Astrocyte (in vitro differentiated cells and primary cell): ENCODE data around the gene PIK3R6. TPM values are rescaled to one million over a fixed set of nuclear protein-coding genes. Genes with fewer than 3 reads are reported as not detected.

Experiments used
- DNase-seq: peaks from one replicate; pipeline ENCODE4 v3.0.0-alpha.2; 2010; ENCODE audit warnings: low read depth
- FAIRE-seq: peaks from 2 replicates; lab custom pipeline; 2011; peaks lifted over from hg19 to GRCh38; lab: Jason Lieb, UNC
- H2AFZ ChIP-seq: 2 replicates; pipeline ENCODE4 v1.6.0; 2012; ENCODE audit warnings: low read depth, low read length, inconsistent platforms
- H3K27ac ChIP-seq: 2 replicates; pipeline ENCODE4 v1.5.1; 2011; ENCODE audit warnings: low read depth, low read length, inconsistent platforms
- H3K27me3 ChIP-seq: 2 replicates; pipeline ENCODE4 v1.6.0; 2011; ENCODE audit warnings: low read length, inconsistent platforms; ENCODE audit not compliant: insufficient read depth
- H3K36me3 ChIP-seq: 2 replicates; pipeline ENCODE4 v1.5.1; 2011; ENCODE audit warnings: low read length, inconsistent platforms; ENCODE audit not compliant: insufficient read depth
- H3K4me1 ChIP-seq: 2 replicates; pipeline ENCODE4 v1.5.1; 2011; ENCODE audit warnings: low read length, inconsistent platforms; ENCODE audit not compliant: insufficient read depth
- H3K4me2 ChIP-seq: 2 replicates; pipeline ENCODE4 v1.6.0; 2012; ENCODE audit warnings: low read length, inconsistent platforms
- H3K4me3 ChIP-seq: 2 replicates; pipeline ENCODE4 v1.5.1; 2011; ENCODE audit warnings: low read depth, mild to moderate bottlenecking, low read length, inconsistent platforms; ENCODE audit not compliant: insufficient read depth
- H3K79me2 ChIP-seq: 2 replicates; pipeline ENCODE4 v1.6.0; 2012; ENCODE audit warnings: mild to moderate bottlenecking, low read length, inconsistent platforms; ENCODE audit not compliant: insufficient read depth
- H3K9ac ChIP-seq: 2 replicates; pipeline ENCODE4 v1.6.0; 2012; ENCODE audit warnings: mild to moderate bottlenecking, low read length, inconsistent platforms
- H3K9me3 ChIP-seq: 2 replicates; pipeline ENCODE4 v1.5.1; 2012; ENCODE audit warnings: low read depth, mild to moderate bottlenecking, low read length, inconsistent platforms; ENCODE audit not compliant: insufficient read depth
- H4K20me1 ChIP-seq: 2 replicates; pipeline ENCODE4 v1.6.0; 2012; ENCODE audit warnings: low read length, inconsistent platforms; ENCODE audit not compliant: insufficient read depth
- H3K27ac Mint-ChIP-seq: one replicate; pipeline ENCODE4 v1.8.0; 2021; ENCODE audit warnings: mild to moderate bottlenecking, mixed read lengths; ENCODE audit not compliant: unreplicated experiment
- H3K27me3 Mint-ChIP-seq: one replicate; pipeline ENCODE4 v1.8.0; 2021; ENCODE audit warnings: low read depth, mixed read lengths; ENCODE audit not compliant: unreplicated experiment
- H3K36me3 Mint-ChIP-seq: one replicate; pipeline ENCODE4 v1.8.0; 2021; ENCODE audit warnings: low read depth, mixed read lengths; ENCODE audit not compliant: unreplicated experiment
- H3K4me1 Mint-ChIP-seq: one replicate; pipeline ENCODE4 v1.8.0; 2021; ENCODE audit warnings: low read depth, mixed read lengths; ENCODE audit not compliant: unreplicated experiment
- H3K4me3 Mint-ChIP-seq: one replicate; pipeline ENCODE4 v1.8.0; 2021; ENCODE audit warnings: mild to moderate bottlenecking, moderate library complexity, mixed read lengths; ENCODE audit not compliant: unreplicated experiment
- H3K9me3 Mint-ChIP-seq: one replicate; pipeline ENCODE4 v1.8.0; 2021; ENCODE audit warnings: mild to moderate bottlenecking, mixed read lengths; ENCODE audit not compliant: unreplicated experiment
- CTCF ChIP-seq: IDR thresholded peaks from 2 replicates; pipeline ENCODE4 v1.5.1; 2011; ENCODE audit warnings: low read depth, mild to moderate bottlenecking, inconsistent platforms, low read length, moderate library complexity; ENCODE audit not compliant: insufficient read depth
- EZH2 ChIP-seq: IDR thresholded peaks from 2 replicates; pipeline ENCODE4 v1.6.1; 2012; ENCODE audit warnings: mild to moderate bottlenecking, low read length, inconsistent platforms; ENCODE audit not compliant: insufficient read depth
- total RNA-seq: library from RNA; stranded (reverse); gene quantifications from 2 replicates; pipeline ENCODE4 v1.2.1, GENCODE V29; 2021

Gene PIK3R6
- total RNA-seq, 1 donor from 2014 or later: not detected

- no peak for DNase-seq
- no peak overlapping the region for H3K27ac ChIP-seq
- H3K4me2 ChIP-seq: no peak overlapping the region
- no peaks in the 10 kb centered on the region for H3K9me3 ChIP-seq
- peaks cover 5% of the 10 kb centered on the region for H3K9me3 Mint-ChIP-seq
- H2AFZ ChIP-seq: no peak overlapping the region
- no peaks in the 10 kb centered on the region for H3K4me1 ChIP-seq
- H3K27ac Mint-ChIP-seq: no peak overlapping the region
- peaks cover 25% of the 10 kb centered on the region for H3K27me3 Mint-ChIP-seq
- no peaks in the 10 kb centered on the region for H3K27me3 ChIP-seq
- TF ChIP-seq CTCF: no peak
- TF ChIP-seq EZH2: no peak
- H3K4me3 ChIP-seq: no peak overlapping the region
- no peak overlapping the region for H3K9ac ChIP-seq
- no peak overlapping the region for H3K4me3 Mint-ChIP-seq
- FAIRE-seq: no peak
- H3K36me3 ChIP-seq: no peaks in the 10 kb centered on the region
- no peaks in the 10 kb centered on the region for H3K79me2 ChIP-seq
- peaks cover 12% of the 10 kb centered on the region for H3K4me1 Mint-ChIP-seq
- H4K20me1 ChIP-seq: no peaks in the 10 kb centered on the region
- no peaks in the 10 kb centered on the region for H3K36me3 Mint-ChIP-seq
Measured at GRCh38 chr17:8818654-8819330, 48.7 kb downstream of the PIK3R6 start.

GRCh38 chr17:8818047-8818446 lies 49.4 kb downstream of the PIK3R6 start:
- H3K36me3 Mint-ChIP-seq: no peaks in the 10 kb centered on the region
- no peak overlapping the region for H3K27ac ChIP-seq
- H3K4me1 ChIP-seq: no peaks in the 10 kb centered on the region
- no peaks in the 10 kb centered on the region for H4K20me1 ChIP-seq
- no peak overlapping the region for H3K4me2 ChIP-seq
- no peak overlapping the region for H3K4me3 ChIP-seq
- no peak for FAIRE-seq
- no peak overlapping the region for H3K27ac Mint-ChIP-seq
- no peak for DNase-seq
- no peaks in the 10 kb centered on the region for H3K9me3 ChIP-seq
- no peak overlapping the region for H3K9ac ChIP-seq
- no peak overlapping the region for H3K4me3 Mint-ChIP-seq
- H3K4me1 Mint-ChIP-seq: peaks cover 12% of the 10 kb centered on the region
- no peaks in the 10 kb centered on the region for H3K79me2 ChIP-seq
- no peaks in the 10 kb centered on the region for H3K36me3 ChIP-seq
- peaks cover 4% of the 10 kb centered on the region for H3K9me3 Mint-ChIP-seq
- H2AFZ ChIP-seq: no peak overlapping the region
- no peaks in the 10 kb centered on the region for H3K27me3 ChIP-seq
- H3K27me3 Mint-ChIP-seq: peaks cover 23% of the 10 kb centered on the region
- no peak for TF ChIP-seq CTCF
- TF ChIP-seq EZH2: no peak

- peaks cover 3% of the 10 kb centered on the region for H3K4me1 Mint-ChIP-seq
- no peak overlapping the region for H3K4me3 ChIP-seq
- H3K9me3 ChIP-seq: no peaks in the 10 kb centered on the region
- no peak overlapping the region for H3K27ac ChIP-seq
- H3K27ac Mint-ChIP-seq: no peak overlapping the region
- H3K9me3 Mint-ChIP-seq: peaks cover 14% of the 10 kb centered on the region
- no peak overlapping the region for H3K4me3 Mint-ChIP-seq
- no peaks in the 10 kb centered on the region for H3K4me1 ChIP-seq
- H3K9ac ChIP-seq: no peak overlapping the region
- H4K20me1 ChIP-seq: no peaks in the 10 kb centered on the region
- TF ChIP-seq EZH2 (no peak), CTCF (no peak)
- FAIRE-seq (no peak), DNase-seq (no peak)
- no peaks in the 10 kb centered on the region for H3K79me2 ChIP-seq
- no peak overlapping the region for H2AFZ ChIP-seq
- peaks cover 6% of the 10 kb centered on the region for H3K27me3 ChIP-seq
- H3K27me3 Mint-ChIP-seq: peaks cover 33% of the 10 kb centered on the region
- peaks cover 4% of the 10 kb centered on the region for H3K36me3 Mint-ChIP-seq
- H3K36me3 ChIP-seq: no peaks in the 10 kb centered on the region
- H3K4me2 ChIP-seq: no peak overlapping the region
Measured at GRCh38 chr17:8806926-8807550, 60.4 kb downstream of the PIK3R6 start.
